Stimulated activated CD4-positive, alpha-beta T cell treated with anti-CD3 and anti-CD28 coated beads, Interleukin-4, amount 100 ng/mL, for 24 hours (primary cell): ENCODE results near the gene SCYL2.
"Not testable (repeated sequence)": the region's sequence is repeated elsewhere in the genome, so short reads cannot be mapped to it uniquely, and the experiment has no call there.

Experiments
- DNase-seq: peaks from one replicate; pipeline ENCODE4 v3.0.0-alpha.2; 2020

Gene SCYL2, protein sequence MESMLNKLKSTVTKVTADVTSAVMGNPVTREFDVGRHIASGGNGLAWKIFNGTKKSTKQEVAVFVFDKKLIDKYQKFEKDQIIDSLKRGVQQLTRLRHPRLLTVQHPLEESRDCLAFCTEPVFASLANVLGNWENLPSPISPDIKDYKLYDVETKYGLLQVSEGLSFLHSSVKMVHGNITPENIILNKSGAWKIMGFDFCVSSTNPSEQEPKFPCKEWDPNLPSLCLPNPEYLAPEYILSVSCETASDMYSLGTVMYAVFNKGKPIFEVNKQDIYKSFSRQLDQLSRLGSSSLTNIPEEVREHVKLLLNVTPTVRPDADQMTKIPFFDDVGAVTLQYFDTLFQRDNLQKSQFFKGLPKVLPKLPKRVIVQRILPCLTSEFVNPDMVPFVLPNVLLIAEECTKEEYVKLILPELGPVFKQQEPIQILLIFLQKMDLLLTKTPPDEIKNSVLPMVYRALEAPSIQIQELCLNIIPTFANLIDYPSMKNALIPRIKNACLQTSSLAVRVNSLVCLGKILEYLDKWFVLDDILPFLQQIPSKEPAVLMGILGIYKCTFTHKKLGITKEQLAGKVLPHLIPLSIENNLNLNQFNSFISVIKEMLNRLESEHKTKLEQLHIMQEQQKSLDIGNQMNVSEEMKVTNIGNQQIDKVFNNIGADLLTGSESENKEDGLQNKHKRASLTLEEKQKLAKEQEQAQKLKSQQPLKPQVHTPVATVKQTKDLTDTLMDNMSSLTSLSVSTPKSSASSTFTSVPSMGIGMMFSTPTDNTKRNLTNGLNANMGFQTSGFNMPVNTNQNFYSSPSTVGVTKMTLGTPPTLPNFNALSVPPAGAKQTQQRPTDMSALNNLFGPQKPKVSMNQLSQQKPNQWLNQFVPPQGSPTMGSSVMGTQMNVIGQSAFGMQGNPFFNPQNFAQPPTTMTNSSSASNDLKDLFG

DNA sequence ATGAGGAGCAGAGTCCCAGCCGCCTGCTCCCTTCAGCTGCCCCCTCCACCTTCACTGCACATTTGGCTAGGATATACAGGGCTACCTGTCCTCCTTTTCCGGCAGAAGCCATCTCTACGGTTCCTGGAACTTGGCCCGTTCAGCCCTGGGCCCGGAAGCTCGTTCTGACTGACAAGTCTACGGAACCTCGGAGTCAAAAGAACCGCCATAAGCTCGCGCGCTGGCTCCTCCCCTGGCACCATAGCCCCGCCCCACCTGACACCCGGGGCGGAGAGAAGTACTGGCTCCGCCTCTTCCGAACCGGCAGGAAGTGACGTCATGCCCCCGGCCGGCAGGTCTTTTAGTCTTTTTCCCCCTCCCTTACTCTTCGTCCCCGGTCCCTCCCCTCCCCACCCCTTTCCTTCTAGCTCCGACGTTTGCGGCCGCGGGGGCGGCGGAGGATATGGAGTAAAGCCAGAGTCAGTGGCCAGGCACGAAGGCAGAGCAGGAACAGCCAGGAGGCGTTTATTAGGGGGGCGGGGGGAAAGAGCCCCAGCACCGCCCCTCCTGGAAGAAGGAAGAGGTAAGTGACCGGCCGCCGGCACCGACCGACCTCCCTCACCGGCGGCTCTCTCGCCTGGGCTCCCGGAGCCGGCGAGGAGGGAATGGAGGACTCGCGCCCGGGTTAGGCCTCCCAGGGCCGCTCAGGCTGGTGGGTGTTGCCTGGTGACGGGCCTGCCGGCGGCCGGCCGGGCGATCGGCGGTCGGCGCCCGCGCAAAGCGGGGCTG is at the start of gene SCYL2, which contains the start of gene DEPDC4:
Gene SCYL2, plus strand, starts transcription at position 343 of the 768 bp plus-strand sequence. CDS start 15,794 bp downstream, outside the sequence.
Gene DEPDC4, minus strand, starts transcription at position 245 of the 768 bp plus-strand sequence. Its CDS starts 3 bp downstream, at position 242.
- DNase-seq = peak; percentile 92

DNA sequence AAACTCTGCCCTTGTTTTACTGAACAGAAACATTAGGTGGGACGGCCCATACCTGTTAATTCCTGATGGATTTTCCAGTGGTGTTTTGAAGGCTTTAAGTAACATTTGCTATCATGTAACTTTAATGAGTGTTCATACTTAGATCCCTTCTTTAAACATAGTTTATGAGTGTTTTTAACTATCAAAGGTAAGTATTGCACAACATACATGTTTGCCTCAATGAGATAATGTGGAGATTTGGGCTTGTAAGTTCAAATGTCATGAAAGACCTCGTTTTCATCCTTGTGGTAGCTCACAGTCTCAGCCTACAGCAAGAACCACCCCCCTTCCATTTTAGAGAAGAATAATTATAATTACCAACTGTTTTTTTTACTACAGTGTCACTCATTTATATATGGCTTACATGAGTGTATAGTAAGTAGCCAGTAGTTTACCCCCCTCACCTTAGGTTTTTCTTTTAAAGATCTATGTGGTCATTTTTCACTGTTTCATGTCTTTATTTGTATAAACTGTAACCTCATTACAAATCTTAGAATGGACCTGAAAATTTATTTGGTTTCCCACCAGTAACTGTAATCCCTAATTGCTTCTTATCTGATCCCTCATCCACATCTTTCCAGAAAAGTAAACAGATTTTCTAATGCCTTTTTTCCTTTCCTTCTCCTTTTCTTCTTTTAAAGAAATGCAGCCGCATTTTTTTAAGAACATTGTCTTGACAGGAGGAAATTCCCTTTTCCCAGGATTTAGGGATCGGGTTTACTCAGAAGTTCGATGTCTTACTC is 47.5 kb upstream of the SCYL2 start:
- DNase-seq = no peak

- no peak for DNase-seq
These were observed 45.5 kb upstream of the SCYL2 start for GRCh38 chr12:100221523-100221922.

- DNase-seq = not testable (repeated sequence)
These were observed 44.8 kb upstream of the SCYL2 start for GRCh38 chr12:100222173-100222572.

DNA sequence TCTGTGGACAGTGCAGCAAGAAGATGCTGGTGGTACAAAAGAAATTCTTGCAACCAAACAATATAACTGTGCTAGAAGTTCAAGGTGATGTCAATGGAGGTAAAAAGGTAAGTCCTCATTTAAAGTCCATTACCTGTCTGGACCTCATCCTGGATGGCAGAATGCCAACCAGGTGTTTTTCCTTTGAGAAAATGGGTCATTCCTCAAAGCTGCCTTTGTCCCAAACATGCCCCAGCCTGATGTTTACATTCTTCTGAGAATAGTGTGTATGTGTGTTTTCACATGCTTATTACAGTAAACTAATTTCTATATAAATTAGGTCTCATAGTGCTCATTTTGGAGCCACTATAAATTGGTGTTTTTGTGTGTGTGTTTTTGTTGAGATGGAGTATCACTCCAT is 41.5 kb upstream of the SCYL2 start:
- DNase-seq = no peak

GRCh38 chr12:100229036-100229635 is 37.8 kb upstream of the SCYL2 start:
- no peak for DNase-seq

GRCh38 chr12:100229876-100230275 is 37.1 kb upstream of the SCYL2 start:
- no peak for DNase-seq

DNA sequence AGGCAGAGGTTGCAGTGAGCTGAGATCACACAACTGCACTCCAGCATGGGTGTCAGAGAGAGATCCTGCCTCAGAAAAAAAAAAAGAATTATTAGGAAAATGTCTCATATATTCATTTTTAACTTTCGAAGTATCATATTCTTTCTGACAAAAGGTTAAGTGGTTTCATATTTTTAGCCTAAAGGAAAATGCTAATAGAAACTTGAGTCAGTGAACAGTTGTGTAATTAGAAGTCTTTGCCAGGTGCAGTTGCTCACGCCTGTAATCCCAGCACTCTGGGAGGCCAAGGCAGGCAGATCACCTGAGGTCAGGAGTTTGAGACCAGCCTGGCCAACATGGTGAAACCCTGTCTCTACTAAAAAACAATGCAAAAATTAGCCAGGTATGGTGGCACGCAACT is 35.1 kb upstream of the SCYL2 start:
- not testable (repeated sequence) for DNase-seq

DNA sequence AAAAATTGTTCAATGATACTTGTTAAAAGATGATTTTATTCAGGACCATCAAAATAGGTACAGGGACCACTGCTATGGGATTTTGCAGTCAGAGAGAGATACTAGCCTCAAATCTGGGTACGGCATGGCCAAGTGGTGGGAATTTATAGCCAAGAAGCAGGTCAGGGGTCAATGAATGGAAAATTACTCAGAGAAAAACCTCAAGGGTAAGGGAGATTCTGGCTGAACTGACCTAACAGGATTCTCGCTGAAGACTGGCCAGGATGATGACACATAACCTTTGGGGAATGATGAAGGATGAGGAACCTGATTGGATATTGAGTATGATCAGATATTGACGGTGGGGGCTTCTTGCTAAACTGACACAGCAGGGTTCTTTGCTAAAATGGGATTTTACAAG is 32.8 kb upstream of the SCYL2 start:
- no peak for DNase-seq

GRCh38 chr12:100234591-100235304 is 32.2 kb upstream of the SCYL2 start:
- DNase-seq = peak; percentile 6

DNA sequence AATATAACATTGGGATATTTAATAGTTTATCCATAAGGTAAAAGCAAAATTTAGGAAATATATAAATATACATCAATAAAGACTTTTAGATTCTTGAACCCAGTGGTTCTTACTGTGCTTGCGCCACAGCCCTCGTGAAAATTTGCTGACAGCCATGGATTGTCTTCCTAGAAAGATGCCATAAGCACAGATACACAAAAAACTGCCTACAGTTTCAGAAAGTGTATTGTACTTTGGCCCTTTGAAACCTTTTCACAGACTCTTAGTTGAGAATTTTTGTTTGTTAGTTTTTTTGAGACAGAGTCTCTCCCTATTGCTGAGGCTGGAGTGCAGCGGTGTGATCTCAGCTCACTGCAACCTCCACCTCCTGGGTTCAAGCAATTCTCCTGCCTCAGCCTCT is 28.2 kb upstream of the SCYL2 start:
- DNase-seq = no peak

DNA sequence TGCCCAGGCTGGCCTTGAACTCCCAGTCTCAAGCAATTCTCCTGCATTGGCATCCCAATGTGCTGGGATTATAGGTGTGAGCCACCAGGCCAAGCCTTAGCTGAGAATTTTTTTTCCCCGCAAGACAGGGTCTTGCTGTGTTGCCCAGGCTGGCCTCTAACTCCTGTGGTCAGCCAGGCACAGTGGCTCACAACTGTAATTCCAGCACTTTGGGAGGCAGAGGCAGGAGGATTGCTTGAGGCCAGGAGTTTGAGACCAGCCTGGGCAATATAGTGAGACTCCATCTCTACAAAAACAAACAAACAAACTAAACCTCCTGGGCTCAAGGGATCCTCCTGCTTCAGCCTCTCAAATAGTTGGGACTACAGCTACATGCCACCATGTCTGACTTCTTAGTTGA is 27.4 kb upstream of the SCYL2 start:
- DNase-seq = no peak

GRCh38 chr12:100243137-100243536 is 23.8 kb upstream of the SCYL2 start:
- no peak for DNase-seq

- no peak for DNase-seq
These were observed 19.2 kb upstream of the SCYL2 start for GRCh38 chr12:100247765-100248164.

GRCh38 chr12:100248886-100249285 is 18.1 kb upstream of the SCYL2 start:
- DNase-seq = no peak

DNA sequence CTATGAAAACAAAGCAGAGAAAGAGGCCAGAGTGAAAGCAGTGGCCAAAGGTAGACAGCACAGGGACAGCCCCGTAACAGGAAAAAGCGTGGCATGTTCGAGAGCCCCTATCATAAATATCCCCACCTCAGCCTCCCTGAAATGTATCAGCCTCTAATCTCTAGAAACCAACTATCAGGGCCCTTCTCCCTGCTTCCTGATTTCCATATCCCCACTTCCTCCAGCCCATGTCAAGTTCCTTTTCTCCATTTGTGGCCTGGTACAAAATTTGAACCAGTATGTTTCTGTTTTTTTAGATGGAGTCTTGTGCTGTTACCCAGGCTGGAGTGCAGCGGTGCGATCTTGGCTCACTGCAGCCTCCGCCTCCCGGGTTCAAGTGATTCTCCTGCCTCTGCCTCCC is 17.0 kb upstream of the SCYL2 start:
- DNase-seq = no peak

- no peak for DNase-seq
These were observed 15.1 kb upstream of the SCYL2 start for GRCh38 chr12:100251917-100252316.

GRCh38 chr12:100253437-100253836 is 13.5 kb upstream of the SCYL2 start:
- no peak for DNase-seq

DNA sequence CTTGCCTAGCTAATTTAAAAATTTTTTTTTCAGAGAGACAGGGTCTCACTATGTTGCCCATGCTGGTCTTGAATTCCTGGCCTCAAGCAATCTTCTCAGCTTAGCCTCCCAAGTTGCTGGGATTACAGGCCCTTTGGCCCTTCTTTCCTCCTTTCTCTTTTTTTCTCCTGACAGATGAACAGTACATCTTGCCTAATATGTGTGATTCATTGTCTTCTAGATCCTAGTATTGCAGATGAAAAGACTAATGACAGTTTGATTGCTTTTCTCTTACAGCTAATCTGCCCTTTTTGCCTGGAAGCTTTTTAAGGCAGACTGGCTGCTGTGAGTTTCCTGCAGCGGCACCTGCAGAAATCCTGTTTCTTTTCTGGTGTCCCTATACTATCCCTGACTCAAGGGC is 12.1 kb upstream of the SCYL2 start:
- no peak for DNase-seq

DNA sequence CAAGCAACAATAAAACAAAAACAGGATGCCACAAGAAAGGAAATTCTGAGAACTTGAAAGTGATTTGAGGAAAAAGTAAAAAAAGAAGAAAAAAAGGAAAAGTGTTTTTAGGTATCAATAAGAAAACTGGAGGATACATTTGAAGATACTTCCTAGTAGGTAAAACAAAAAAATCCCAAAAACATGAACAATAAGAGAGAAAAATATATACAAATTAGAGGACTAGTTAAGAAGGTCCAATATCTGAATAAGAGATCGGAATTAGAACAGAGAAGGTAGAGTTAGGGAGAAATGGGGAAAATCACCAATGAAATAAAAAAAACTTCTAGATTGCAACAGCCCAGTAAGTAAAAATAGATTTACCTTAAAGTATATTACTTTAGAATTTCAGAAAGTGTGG is 8.8 kb upstream of the SCYL2 start:
- DNase-seq = no peak

DNA sequence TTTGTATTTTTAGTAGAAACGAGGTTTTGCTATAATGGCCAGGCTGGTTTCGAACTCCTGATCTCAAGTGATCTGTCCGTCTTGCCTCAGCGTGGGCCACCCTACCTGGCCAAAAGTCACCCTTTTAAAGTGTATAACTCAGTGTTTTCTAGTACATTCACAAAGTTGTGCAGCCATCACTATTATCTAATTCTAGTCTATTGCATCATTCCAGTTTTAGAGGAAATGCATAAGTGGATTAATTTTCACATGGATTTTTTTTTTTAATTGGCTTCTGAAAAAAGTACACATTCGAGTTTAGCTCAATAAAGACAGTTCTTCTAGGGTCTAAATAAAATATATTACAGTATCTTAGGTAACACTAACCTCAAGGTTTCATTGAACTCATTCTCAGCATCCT is 3.8 kb upstream of the SCYL2 start:
- no peak for DNase-seq
